ENCODE results near the gene GP5.

GP5 gene

GRCh38 chr3:194386066-194386465 lies 13.0 kb downstream of the GP5 start:
- no peak overlapping the region for H3K4me3 ChIP-seq (ENCODE audit: low read depth, low read length)

DNA sequence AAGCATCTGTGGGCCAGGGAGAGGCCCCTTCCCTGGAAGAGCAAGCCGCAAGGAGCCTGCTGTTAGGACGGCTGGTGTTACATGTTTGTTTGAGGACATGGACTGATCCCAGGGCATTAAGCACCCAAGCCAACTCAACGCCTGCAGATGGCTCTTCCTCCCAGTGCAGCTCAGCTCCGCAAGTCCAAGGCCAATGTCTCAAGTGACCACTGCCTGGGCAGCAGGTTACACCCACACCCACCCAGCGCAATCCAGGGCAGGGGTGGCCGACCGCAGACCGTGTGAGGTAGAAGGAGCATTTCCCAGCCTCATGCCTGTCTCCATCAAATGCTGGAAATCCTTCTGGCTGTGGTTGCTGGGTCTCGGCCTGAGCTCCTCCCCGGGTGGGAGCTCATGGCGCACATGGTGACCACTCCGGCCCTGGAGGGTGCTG lies 14.5 kb downstream of the GP5 start:
- no peak overlapping the region for H3K4me3 ChIP-seq (ENCODE audit: low read depth, low read length)
- TF ChIP-seq, protein P1, sequence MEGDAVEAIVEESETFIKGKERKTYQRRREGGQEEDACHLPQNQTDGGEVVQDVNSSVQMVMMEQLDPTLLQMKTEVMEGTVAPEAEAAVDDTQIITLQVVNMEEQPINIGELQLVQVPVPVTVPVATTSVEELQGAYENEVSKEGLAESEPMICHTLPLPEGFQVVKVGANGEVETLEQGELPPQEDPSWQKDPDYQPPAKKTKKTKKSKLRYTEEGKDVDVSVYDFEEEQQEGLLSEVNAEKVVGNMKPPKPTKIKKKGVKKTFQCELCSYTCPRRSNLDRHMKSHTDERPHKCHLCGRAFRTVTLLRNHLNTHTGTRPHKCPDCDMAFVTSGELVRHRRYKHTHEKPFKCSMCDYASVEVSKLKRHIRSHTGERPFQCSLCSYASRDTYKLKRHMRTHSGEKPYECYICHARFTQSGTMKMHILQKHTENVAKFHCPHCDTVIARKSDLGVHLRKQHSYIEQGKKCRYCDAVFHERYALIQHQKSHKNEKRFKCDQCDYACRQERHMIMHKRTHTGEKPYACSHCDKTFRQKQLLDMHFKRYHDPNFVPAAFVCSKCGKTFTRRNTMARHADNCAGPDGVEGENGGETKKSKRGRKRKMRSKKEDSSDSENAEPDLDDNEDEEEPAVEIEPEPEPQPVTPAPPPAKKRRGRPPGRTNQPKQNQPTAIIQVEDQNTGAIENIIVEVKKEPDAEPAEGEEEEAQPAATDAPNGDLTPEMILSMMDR (IDR thresholded peaks at IDR 0.05; ENCODE audit: borderline replicate concordance, insufficient read depth, low read depth, low read length), result no peak

More at GRCh38 chr3:194386066-194386465, 13.0 kb downstream of the GP5 start:
- TF ChIP-seq, protein P1 (IDR thresholded peaks at IDR 0.05; ENCODE audit: borderline replicate concordance, insufficient read depth, low read depth, low read length), result no peak

- TF ChIP-seq, protein P1 (IDR thresholded peaks at IDR 0.05; ENCODE audit: borderline replicate concordance, insufficient read depth, low read depth, low read length), result no peak
- H3K4me3 ChIP-seq (ENCODE audit: low read depth, low read length), result no peak overlapping the region
Measured at GRCh38 chr3:194384156-194384555, 14.9 kb downstream of the GP5 start.

DNA sequence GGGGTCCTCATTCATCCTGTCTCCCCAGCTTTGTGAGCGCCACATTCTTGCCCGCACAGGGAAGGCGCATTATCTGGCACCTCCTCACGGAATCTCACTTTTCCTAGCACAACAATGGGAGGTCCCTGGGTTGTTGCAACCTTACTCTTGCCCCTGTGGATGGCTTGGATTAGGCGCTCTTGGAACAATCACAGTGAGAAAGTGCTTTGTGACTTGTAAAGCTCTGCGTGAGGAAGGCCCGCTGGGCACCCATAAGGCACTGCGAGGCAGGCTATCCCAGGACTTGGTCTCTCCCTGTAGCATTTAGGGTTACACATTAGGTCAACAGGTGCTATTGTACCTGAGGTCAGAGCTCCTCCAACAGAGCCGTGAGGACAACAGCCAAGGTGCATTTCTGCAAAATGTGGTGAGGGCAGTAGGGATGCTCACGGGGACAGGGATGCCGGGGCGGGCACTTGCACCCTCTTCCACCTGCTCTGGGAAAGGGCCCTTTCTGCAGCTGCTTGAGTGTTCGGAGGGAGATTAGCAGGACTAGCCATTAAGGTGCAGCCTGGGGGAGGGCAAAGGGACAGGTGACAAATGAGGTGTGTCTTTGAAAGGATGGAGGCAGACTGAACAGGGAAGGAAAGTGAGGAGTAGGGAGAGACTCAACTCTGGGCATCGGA lies 15.7 kb downstream of the GP5 start:
- TF ChIP-seq, protein P1 (IDR thresholded peaks at IDR 0.05; ENCODE audit: borderline replicate concordance, insufficient read depth, low read depth, low read length), result no peak
- H3K4me3 ChIP-seq (ENCODE audit: low read depth, low read length), result no peak overlapping the region

DNA sequence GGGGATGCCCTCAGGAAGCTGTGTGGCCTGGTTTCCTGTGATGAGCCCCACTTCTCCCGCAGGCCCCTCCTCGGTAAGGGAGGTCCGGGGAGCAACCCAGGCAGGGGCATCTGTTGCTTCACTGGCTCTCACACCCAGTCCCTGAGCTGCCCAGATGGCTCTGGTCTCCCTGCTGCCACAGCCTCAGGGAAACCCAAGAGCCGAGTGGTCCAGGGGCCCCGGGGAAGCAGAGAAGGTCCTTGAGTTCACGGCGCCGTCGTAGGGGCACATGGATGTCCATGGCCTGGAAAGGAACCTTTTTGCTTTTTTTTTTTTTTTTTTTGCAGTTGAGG lies 16.2 kb downstream of the GP5 start:
- no peak overlapping the region for H3K4me3 ChIP-seq (ENCODE audit: low read depth, low read length)

GRCh38 chr3:194382196-194382891 lies 16.7 kb downstream of the GP5 start:
- TF ChIP-seq, protein P1 (IDR thresholded peaks at IDR 0.05; ENCODE audit: borderline replicate concordance, insufficient read depth, low read depth, low read length), result no peak
- H3K4me3 ChIP-seq (ENCODE audit: low read depth, low read length), result no peak overlapping the region

More for the DNA sequence above, 16.2 kb downstream of the GP5 start:
- TF ChIP-seq, protein P1 (IDR thresholded peaks at IDR 0.05; ENCODE audit: borderline replicate concordance, insufficient read depth, low read depth, low read length), result no peak

- H3K4me3 ChIP-seq (ENCODE audit: low read depth, low read length), result no peak overlapping the region
- TF ChIP-seq, protein P1 (IDR thresholded peaks at IDR 0.05; ENCODE audit: borderline replicate concordance, insufficient read depth, low read depth, low read length), result no peak
Measured at GRCh38 chr3:194381460-194381875, 17.6 kb downstream of the GP5 start.

Measured in GM12875 (cell line).